ES-I3 (cell line): ENCODE results near the gene SYNDIG1.

Source experiments
- H3K36me3 ChIP-seq: 2 replicates; pipeline ENCODE4 v1.6.1; 2013; ENCODE audit warnings: mild to moderate bottlenecking, low read length, control low read depth, moderate library complexity; ENCODE audit not compliant: insufficient read depth
- H3K4me1 ChIP-seq: 2 replicates; pipeline ENCODE4 v1.6.1; 2013; ENCODE audit warnings: mild to moderate bottlenecking, control low read depth, low read length; ENCODE audit not compliant: insufficient read depth
- H3K9ac ChIP-seq: 2 replicates; pipeline ENCODE4 v1.6.1; 2013; ENCODE audit warnings: low read depth, mild to moderate bottlenecking, low read length, moderate library complexity
- H3K9me3 ChIP-seq: 2 replicates; pipeline ENCODE4 v1.6.1; 2013; ENCODE audit warnings: mild to moderate bottlenecking, low read length, moderate library complexity; ENCODE audit not compliant: control insufficient read depth, insufficient read depth

SYNDIG1 gene

DNA sequence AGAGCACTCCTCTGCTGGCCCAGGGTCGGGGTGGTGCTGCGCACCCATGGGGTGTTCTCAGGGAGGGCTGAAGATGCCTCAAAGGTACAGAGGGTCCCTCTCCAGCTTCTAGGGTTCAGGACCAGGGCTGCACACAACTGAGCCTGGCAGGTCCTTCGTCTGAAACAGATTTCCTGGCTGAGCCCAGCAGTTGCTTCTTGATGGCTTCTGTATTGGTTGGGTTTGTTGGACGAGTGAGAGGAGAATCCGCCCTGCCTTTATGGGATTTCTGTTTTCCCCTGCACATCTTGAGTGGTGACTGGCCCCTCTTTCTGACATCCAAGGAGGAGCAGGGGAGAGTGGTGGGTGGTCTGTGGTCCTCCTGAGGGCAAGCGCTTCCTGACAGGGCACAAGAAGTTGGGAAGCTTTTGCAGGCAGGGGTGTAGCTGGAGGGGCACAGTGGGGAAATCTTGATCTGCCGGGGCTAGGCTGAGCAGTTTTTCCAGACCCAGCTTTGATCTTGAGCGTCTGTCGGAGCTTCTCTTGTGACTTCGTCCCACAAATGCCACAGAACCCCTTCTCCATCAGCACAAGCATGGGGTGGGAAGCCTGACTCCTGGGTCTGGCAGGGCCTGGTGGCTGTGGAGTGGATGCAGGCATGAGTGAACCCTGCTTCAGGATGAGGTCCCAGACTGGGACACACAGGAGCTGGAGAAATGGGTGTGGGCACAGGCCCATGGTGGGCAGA is 116.5 kb downstream of the SYNDIG1 start:
- Histone ChIP-seq H3K9ac (no peak overlapping the region), H3K9me3 (no peaks in the 10 kb centered on the region), H3K4me1 (no peaks in the 10 kb centered on the region), H3K36me3 (no peaks in the 10 kb centered on the region)

DNA sequence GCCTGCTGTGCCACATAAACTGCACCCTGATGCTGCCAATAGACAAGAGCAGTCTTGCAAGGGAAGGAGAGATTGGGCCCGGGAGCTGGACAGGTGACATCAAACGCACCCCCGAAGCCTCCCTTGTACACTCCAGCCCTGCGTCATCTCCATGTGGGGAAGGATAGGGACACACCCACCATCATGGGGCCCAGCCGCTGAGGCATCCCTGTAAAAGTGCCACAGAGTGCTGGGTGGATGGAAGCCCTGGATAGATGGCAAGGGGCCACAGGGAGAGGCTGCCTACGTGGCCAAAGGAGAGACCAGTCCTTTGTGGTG is 117.1 kb downstream of the SYNDIG1 start:
- Histone ChIP-seq H3K4me1 (no peaks in the 10 kb centered on the region), H3K36me3 (no peaks in the 10 kb centered on the region), H3K9ac (no peak overlapping the region), H3K9me3 (no peaks in the 10 kb centered on the region)

DNA sequence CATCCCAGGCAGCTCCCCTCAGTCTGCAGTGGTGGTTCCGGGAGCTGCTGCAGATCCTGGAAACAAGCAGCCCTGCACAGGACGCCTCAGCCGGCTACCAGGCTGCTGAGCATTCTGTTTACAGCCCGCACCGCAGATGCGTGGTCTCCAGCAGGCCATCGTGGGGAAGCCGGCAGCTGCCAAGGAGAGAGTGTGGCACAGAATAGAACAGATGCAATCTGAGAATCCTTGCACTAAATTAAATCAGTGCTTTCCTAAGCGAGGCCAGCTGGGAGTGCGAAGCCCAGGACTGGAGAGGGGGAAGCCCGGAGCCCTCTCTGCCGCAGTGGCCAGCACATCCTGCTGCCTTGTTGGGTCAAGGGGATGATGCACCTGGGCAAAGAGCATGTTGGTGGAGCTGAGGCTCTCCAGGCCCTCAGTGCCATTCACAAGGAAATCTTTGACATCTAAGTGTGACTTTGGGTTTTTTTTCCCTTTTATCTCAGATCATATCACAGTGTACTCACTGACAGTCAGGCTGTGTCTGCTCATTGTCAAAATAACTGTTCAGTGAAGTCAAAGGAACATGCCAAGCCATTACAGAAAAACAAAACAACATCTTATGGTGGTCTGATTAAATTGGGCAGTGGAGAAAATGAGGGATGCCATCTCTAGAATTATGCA is 118.1 kb downstream of the SYNDIG1 start:
- H3K9ac ChIP-seq = no peak overlapping the region
- no peaks in the 10 kb centered on the region for H3K36me3 ChIP-seq
- H3K4me1 ChIP-seq = no peaks in the 10 kb centered on the region
- no peaks in the 10 kb centered on the region for H3K9me3 ChIP-seq

DNA sequence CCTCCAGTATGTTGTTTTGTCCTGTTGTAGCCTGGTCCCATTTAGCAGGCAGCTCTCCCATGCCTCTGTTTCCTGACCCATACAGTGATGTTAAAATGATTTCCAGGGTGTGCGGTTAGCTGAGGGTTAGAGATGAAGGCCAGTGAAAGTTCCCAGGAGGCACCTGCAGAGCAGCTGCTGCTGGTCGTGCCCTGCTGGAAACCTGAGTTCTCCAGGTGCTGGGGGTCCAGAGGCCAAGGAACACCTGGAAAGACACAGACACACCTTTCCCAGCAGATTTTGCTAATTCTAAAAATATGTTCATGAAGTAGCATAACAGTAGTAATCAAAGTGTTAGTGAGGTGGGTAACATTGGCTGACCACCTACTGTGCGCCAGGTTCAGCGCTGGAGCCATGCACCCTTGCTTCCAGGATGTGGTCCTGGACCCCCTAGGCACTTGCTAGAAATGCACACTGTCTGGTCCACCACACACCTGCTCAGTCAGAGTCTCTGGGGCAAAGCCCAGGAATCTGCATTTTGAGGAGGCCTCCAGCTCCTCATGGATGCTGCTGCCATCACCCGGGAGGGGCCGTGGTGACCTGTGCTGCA is 118.7 kb downstream of the SYNDIG1 start:
- Histone ChIP-seq H3K4me1 (no peaks in the 10 kb centered on the region), H3K9me3 (no peaks in the 10 kb centered on the region), H3K36me3 (no peaks in the 10 kb centered on the region), H3K9ac (no peak overlapping the region)

DNA sequence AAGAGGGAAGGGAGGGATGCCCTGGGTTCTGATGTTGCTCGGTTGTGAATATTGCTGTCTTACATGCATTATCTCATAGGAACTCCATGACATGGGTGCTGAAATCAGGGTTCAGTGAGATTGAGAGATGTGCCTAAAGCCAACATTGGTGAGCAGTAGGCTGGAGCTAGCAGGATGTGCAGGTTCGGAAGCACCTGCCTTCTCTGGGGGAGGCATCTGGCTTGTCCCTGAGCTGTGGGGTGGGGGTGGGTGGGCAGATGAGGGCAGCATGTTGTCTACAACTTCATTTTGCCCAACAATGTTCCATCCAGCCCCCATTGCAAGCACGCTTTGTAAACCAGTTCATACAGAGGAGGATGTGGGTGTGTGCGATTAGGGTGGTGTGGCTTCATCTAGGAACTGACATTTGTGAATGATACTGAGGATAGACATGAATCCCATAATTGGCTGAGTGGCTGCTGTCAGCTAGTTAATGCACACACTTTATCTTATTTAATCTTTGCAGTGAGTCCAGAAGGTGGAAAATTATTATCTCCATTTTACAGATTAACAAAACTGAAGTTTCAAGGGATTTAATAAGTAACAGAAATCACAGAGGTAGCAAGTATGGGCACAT is 119.4 kb downstream of the SYNDIG1 start:
- no peaks in the 10 kb centered on the region for H3K4me1 ChIP-seq
- no peaks in the 10 kb centered on the region for H3K9me3 ChIP-seq
- no peaks in the 10 kb centered on the region for H3K36me3 ChIP-seq
- no peak overlapping the region for H3K9ac ChIP-seq

DNA sequence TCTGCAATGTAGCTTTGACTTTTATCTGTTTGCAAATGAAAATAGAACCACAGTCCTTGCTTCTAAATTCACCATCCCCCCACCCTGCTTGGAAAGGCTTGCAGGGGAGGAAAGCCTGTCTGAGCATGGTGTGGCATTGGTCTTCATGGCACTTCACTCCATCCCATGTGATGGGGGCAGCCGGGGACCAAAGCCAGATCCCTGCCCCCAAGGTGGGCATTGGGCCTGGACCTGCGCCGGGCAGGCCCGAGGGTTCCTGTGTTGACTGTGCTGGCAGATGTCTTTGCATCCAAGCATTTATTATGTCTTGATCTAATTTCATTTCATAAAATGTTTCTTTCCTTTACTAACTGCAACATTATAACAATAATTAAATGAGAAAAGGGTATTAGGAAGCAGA is 120.0 kb downstream of the SYNDIG1 start:
- Histone ChIP-seq H3K4me1 (no peaks in the 10 kb centered on the region), H3K36me3 (no peaks in the 10 kb centered on the region), H3K9ac (no peak overlapping the region), H3K9me3 (no peaks in the 10 kb centered on the region)

DNA sequence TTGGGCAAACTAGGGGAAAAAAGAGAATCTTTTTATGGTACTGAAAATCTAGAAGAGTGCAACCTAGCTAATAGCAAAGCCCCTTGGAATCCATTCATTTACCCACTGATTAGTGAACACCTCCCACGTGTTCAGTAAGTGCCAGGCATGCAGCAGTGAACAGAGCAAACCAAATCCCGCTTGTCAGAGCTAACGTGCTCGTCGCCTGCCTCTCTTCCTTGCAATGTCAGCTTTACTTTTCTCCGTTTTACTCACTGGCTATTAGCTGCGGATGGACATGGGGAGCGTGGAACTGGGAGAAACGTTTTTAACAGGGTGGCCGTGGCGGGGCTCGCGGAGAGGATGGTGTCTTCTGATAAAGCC is 120.4 kb downstream of the SYNDIG1 start:
- Histone ChIP-seq H3K36me3 (no peaks in the 10 kb centered on the region), H3K9me3 (no peaks in the 10 kb centered on the region), H3K4me1 (no peaks in the 10 kb centered on the region)

DNA sequence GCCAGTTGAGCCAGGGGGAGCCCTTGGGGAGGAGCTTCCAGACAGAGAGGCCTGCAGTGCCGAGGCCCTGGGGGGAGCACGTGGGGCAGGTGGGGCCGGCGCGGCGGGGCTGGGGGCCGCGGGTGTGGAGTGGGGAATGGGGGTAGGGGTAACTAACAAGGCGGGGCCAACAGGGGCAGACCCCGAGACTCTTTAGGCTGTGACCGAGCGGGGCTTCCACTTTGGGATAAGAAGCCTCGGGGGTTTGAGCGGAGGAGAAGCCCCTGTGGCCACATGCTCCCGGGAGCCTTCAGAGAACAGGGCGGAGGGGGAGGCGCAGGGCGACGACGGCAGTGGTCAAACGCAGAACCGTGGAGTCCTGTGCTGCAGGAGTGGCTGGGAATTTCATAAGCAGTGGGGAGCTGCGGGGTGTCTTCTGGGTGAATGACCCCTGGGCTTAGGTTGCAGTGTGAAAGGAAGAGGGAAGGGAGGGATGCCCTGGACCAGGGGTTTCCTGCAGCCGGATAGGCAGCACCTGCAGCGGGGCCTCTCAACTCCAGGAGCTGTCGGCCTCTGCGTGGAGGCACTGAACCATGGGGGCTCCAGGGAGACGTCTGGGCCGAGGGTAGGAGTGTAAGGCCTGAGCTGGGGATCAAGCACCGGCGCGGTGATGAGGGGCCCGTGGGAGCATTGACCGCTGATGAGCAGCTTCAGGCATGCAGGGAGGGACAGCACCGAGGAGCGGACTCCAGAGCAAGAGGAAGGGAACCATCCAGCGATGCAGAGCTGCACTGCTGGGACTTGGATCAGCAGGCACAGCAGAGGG is 121.0 kb downstream of the SYNDIG1 start:
- Histone ChIP-seq H3K9ac (no peak overlapping the region), H3K4me1 (no peaks in the 10 kb centered on the region), H3K36me3 (no peaks in the 10 kb centered on the region), H3K9me3 (no peaks in the 10 kb centered on the region)

More for the DNA sequence above, 120.4 kb downstream of the SYNDIG1 start:
- no peak overlapping the region for H3K9ac ChIP-seq

DNA sequence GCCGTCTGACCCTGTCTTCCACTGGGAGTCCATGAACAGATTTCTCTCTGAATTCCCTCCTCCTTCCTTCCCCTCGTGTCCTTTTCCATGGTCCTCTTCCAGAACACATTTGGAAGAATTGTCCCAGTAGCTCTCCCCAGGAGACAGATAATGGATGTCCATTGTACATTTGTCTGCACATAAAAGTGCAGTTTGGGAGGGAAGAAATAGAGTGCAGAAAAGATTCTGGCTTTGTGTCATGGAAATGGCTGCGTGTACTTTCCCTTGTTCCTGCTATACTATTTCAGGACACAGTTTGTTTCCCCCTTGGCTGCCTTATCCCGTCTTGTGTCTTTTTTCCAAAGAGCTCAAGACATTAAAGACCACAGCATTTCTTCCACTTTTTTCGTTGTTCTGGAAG is 127.6 kb downstream of the SYNDIG1 start:
- no peaks in the 10 kb centered on the region for H3K4me1 ChIP-seq
- H3K9ac ChIP-seq = no peak overlapping the region
- H3K9me3 ChIP-seq = no peaks in the 10 kb centered on the region; the same call in 1 of the 2 replicates
- H3K36me3 ChIP-seq = no peaks in the 10 kb centered on the region

DNA sequence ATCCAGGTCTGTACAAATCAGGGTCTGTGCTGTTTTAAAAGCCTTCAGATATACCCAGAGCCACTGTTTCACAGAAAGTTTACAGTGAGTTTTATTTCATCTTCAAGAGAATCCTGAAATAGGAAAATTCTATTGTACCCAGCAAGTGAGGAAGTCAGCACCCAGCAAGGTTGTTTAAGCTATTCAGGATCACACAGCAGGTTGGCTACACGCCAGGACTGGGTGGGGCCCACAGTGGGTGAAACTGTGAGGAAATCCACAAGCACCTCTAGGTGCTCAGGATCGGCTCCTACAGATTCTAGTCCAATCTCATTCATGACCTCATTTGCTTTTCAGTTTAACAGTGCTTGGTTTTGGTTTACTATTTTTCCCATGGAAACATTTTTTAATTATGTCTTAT is 128.9 kb downstream of the SYNDIG1 start:
- Histone ChIP-seq H3K4me1 (no peaks in the 10 kb centered on the region), H3K9ac (no peak overlapping the region), H3K9me3 (no peaks in the 10 kb centered on the region; the same call in 1 of the 2 replicates), H3K36me3 (no peaks in the 10 kb centered on the region)

DNA sequence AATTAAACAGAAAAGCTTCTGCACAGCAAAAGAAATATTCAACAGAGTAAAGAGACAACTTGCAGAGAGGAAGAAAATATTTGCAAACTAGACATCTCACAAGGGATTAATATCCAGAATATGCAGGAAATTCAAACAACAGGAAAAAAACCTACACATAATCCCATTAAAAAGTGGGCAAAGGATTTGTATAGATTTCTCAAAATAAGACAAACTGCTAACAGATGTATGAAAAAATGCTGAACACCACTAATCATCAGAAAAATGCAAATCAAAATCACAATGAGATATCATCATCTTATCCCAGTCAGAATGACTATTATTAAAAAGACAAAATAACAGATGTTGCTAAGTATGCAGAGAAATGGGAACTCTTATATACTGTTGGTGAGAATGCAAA is 129.6 kb downstream of the SYNDIG1 start:
- no peaks in the 10 kb centered on the region; the same call in 1 of the 2 replicates for H3K9me3 ChIP-seq
- no peaks in the 10 kb centered on the region for H3K4me1 ChIP-seq

DNA sequence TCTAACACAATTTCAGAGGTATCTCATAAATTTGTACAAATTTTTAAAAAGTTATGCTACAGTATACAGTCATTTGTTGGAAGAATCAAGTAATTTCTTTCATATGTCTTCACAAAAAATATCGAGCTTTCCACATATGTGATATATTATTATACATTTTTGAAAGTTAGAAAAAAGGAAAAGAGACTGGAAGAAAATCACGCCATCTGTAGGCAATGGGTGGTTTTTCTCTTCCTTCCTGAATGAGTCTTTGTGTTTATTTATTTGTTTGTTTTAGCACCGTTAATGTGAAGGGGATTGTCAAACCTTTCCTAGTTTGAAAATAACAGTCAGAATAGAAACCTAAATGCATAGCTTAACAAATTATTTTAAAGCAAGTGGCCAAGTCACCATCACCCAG is 130.6 kb downstream of the SYNDIG1 start:
- H3K4me1 ChIP-seq = no peaks in the 10 kb centered on the region
- H3K36me3 ChIP-seq = no peaks in the 10 kb centered on the region
- H3K9ac ChIP-seq = no peak overlapping the region
- H3K9me3 ChIP-seq = no peaks in the 10 kb centered on the region; the same call in 1 of the 2 replicates

More for the DNA sequence above, 129.6 kb downstream of the SYNDIG1 start:
- Histone ChIP-seq H3K36me3 (no peaks in the 10 kb centered on the region), H3K9ac (no peak overlapping the region)

DNA sequence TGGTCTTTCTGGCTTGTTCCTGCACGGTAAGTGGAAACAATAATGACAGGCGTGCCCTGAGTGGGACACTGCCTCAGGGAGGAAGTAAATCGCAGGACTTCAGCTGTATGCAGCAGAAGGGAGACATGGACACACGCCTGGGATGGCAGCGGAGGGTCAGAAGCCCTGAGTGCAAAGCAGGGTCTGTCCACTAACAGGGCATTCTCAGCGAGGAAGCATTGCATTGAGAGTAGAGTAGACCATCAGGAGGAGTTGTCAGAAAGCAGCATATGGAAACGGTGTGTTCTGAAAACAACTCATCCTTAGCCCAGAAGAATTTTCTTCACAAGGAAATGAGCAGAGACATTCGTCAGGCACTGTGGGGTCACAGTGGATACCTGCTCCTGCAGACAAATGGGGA is 134.0 kb downstream of the SYNDIG1 start:
- Histone ChIP-seq H3K9me3 (no peaks in the 10 kb centered on the region; the same call in 1 of the 2 replicates), H3K4me1 (no peaks in the 10 kb centered on the region)

DNA sequence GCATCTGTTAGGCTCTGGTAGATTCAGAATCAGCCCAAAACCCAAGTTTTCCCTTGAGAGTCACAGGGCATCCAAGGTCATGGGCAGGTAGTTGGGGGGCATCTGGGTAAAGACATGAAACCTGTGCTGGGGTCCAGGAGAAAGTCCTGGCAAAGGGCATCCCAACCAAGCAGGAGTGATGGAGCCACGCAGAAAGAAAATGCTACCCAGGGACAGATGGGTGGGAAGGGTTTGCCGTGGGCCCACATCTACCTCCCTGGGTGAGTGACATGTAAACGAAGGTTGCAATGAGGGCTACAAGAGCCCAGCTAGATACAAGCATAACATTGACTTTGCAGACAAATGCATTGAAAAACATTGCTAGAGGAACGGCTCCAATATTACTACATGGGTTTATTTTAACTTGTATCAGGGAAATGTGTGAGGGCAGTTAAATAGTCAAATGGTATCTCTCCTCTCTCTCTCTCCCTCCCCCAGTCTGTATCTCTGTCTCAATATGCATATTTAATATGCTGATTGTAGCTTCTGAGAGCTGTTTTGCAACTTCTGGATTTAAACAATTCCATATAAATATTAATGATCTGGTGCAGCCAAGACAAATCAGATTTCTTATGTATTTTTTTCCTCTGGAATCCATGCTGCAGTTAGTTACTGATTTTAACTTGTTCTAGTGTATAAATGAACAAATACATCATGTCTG is 135.7 kb downstream of the SYNDIG1 start:
- Histone ChIP-seq H3K4me1 (no peaks in the 10 kb centered on the region), H3K36me3 (no peaks in the 10 kb centered on the region), H3K9ac (no peak overlapping the region), H3K9me3 (no peaks in the 10 kb centered on the region; the same call in 1 of the 2 replicates)

More for the DNA sequence above, 134.0 kb downstream of the SYNDIG1 start:
- H3K36me3 ChIP-seq = no peaks in the 10 kb centered on the region
- H3K9ac ChIP-seq = no peak overlapping the region
